ENCODE data around the gene IQGAP2.

- no peak for TF ChIP-seq CTCF (IDR thresholded peaks at IDR 0.05; ENCODE audit: insufficient read depth, low read length, poor library complexity, severe bottlenecking)
- TF ChIP-seq EZH2phosphoT487 (conservative IDR thresholded peaks at IDR 0.05; ENCODE audit: low read length), result no peak
Observed at GRCh38 chr5:76364226-76364589, 38.9 kb upstream of the IQGAP2 start.

All from SU-DHL-6 (cell line).